ENCODE measurements around the gene GUCD1. TPM values are rescaled to one million over a fixed set of nuclear protein-coding genes. Genes with fewer than 3 reads are reported as not detected.
"Not testable (repeated sequence)": the region's sequence is repeated elsewhere in the genome, so short reads cannot be mapped to it uniquely, and the experiment has no call there.

GUCD1 gene
- total RNA-seq, 1 donor from 2014 or later: 267 TPM

DNA sequence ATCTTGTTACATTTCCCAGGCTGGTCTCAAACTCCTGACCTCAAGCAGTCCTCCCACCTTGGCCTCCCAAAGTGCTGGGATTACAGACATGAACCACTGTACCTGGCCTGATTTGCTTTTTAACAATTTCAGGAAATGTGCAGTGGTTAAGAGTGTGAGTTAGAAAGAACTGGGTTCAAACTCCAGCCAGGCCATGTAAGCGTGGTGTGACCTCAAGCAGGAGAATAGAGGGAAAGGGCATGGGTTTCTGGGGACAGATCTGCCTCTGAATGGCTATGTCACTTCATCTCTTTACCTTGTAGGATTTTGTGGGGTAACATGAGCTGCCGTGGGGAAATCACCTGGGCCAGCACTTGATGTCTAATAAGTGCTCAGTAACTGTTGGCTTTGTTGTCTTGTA, 10.1 kb upstream of the GUCD1 start:
- no peak for DNase-seq (ENCODE audit: low read depth, low spot score)

DNA sequence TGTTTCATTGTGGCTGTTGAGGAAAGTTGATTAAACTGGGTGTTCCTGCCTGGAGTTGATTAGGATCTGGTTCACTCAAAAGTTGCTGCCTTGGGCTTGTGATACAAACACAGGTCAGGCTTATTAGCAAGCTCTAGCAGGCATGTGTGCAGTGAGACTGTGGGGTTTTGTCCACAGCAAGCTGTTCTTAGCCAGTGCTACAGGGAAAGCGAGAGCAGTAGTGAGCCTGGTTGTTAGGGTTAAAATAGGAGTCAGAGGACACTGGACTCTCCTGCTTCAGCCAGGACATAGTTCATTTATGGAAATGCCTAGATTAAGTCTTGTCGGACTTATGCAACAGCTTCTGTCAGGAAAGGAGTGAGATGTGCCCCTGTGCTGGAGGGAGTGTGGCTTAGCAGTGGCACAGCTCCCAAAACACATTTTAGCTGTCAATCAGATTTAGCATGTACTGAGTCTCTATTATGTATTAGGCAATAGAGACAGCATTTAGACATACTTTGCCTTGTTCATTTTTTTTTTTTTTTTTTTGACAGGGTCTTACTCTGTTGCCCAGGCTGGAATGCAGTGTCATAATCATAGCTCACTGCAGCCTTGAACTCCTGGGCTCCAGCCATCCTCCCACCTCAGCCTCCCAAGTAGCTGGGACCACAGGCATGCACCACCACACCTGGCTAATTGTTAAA, 9.6 kb upstream of the GUCD1 start:
- no peak for DNase-seq (ENCODE audit: low read depth, low spot score)

DNA sequence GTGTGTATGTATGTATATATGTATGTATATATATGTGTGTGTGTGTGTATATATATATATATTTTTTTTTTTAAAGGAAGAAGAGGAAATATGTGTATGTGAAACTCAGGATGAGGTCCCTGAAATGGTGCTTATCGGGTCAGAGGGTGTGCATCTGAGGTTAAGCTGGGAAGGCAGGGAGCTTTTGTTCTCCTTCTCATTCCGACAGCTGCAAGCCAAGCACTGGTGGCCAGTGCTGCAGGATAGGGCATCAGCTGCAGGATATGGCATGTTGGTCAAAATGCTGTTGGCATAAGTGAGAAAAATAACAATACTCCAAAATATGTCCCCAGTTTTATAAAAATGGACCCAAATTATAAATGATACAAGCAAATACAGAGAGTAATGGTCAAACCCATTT, 8.3 kb upstream of the GUCD1 start:
- no peak for DNase-seq (ENCODE audit: low read depth, low spot score)

DNA sequence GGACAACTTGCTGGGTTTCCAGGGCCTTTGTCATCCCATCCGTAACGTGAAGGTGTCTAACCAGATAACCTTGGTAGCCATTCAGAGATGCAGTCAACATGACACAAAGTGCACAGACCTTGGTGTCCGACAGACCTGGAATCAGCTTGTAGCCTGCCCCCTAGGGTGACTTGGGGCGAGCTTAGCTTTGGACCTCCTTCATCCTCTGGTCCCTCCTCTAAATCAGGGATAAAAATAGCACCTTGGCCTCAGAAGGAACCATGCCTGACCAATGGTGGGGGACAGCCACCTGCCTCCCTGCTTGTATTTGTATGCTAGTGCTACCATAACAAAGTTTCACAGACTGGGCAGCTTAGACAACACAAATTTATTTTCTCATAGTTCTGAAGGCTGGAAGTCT, 4.5 kb upstream of the GUCD1 start:
- DNase-seq (ENCODE audit: low read depth, low spot score): no peak

DNA sequence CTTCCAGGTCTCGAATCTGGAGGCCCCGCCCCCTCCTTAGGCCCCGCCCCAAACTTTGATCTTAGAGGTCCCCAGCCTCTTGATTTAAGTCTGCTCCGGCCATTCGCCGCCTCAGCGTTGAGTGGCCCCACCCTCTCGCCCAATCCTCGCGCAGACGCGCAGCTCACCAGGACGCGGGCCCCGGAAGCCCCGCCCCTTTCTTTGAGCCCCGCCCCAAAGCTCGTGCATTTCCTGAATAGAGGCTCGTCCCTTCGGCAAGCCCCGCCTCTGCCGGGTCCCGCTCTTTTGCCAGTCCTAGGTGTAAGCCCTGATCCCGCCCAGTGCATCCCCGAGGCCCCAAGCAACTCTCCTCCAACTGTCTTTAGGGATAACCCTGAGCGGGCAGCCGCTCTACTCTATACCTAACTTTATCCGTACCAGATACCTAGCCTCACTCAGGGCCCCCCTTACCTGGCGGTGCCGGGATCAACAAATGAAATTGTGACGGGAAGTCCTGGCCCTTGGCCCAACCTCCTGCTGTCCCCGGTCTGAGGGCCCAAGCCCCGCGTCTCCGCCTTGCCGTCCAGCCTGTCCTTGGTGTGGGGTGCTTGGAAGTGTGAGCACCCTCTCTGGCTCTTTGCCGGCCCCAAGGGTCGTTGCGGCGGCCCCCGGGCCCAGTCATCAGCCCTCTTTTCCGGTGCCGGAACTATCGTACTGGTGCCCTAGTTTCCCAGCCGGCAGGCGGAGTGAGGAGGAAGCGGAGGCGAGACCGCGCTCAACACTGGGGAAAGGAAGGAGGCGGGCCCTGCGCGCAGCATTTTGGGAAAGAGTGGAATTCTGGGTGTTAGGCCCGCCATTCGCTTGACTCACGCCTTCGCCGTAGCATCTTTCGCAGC, 464 bp upstream of the GUCD1 start, which contains the start of gene SNRPD3:
TSS of gene SNRPD3 (plus strand) at position 835 of the 875 bp plus-strand sequence. CDS start 1,676 bp downstream, outside the sequence.
- peak; percentile 94 for DNase-seq (ENCODE audit: low read depth, low spot score)

DNA sequence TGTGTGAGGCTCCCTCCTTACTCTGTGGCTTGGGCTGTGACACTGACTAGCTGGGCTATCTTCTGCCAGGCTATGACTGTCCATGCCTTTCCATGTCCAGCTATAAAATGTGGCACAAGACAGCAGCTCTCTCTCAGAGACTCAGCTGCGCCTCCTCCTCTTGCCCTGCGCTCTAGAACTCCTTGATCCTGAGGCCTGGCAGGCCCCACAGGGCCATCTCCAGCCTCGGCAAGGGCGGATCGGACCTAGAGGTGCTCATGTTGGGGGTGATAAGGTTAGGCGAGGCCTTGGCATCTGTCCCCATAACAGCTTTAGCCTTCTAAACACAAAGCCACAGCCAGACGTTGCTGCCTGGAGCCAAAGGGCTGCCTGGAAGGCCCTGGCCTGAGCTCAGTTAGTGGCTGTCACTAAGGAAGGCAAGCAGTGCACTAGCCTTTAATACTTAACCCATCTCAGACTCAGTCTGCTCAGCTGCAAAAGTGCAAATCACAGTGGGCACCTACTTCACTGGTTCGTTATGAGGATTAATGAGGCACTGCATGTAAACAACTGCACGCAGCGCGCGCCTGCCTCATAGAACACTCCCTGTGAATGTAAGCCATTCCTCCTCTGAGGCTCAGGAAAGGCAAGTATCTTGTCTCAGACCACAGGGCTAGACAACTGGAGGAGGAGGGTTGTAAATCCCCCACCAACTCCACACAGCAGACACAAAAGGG, 1.2 kb downstream of the GUCD1 start:
- no peak for DNase-seq (ENCODE audit: low read depth, low spot score)

DNA sequence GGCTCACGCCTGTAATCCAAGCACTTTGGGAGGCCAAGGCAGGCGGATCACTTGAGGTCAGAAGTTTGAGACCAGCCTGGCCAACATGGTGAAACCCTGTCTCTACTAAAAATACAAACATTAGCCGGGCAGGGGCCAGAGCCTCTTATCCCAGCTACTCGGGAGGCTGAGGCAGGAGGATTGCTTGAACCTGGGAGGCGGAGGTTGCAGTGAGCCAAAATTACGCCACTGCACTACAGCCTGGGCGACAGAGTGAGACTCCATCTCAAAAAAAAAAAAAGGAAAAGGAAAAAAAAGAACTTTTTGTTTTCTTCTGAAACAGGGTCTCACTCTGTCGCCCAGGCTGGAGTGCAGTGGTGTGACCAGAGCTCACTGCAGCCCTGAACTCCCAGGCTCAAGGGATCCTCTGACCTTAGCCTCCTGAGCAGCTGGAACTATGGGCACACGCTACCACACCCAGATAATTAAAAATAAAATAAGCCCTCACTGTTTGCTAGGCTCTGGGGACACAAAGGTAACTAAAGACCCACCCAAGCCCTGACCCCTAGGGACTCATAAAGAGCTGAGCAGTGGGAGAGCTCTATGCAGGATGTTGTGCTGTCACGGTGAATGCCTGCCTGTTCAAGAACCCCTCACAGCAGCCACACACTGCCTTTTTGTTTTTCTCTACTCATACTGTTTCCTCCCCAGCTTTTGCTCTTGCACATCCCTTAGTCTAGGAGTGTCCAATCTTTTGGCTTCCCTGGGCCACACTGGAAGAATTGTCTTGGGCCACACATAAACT, 2.2 kb downstream of the GUCD1 start:
- not testable (repeated sequence) for DNase-seq (ENCODE audit: low read depth, low spot score)

DNA sequence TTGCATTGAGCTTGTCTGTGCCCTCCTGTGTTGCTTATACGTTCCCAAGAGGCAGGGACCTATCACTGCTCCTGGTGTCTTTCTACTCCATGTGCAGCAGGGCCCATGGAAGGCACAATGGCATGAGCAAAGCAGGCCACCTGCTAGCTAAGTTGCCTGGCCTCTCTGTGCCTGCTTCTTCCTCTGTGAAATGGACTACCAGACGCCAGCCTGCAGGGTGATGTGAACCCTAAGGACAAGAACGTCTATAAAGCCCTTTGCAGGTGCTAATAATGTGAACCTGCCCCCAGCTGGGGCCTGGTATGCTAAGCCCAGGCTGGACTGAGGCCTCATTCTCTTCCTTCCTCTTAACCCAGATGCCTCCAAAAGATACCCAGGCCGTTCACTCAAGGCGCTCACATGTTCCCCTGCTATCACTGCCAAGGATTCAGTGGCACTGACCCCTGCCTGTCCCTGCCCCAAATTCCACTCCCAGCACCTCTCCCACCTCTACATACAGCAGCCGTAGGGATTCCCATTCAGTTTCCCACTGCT, 4.0 kb downstream of the GUCD1 start:
- DNase-seq (ENCODE audit: low read depth, low spot score): no peak

DNA sequence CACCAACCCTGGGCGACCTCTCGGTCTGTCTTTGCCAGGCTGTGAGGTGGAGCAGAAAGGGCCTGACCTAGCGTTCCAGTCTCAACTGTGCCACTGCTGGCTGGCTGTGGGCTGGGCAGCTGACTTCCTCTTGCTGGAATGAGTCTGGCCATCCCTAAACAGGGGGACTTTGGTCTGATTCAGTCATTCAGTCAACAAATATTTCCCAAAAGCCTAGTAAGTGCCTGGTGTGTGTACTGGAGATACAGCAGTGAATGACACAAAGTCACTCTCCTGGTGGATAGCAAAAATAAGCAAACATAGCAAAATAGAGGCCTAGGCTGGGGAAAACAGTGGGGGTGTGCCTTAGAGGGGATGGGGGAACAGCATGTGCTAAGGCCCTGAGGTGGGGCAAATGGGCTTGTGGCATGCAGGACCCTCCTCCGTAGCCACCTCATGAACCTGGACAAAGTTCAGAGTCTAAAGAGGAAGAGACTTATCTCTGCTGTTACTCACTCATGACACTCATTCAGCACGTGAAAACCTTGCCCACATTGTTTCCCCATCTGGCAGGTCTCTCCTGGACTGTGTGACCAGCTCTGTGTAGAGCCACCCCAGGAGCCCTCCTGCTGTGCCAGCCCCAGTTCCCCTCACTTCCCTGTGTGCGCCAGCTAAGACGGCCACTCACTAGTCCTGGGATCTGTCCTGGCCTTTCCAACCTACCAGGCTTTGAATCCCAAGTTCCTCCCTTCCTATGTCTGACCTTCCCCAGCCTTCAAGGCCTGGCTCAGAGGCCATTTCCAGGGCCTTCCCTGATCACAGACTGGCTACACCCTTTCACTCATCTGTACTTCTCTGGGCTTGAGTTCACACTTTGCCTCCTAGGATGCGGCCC, 4.7 kb downstream of the GUCD1 start:
- DNase-seq (ENCODE audit: low read depth, low spot score): no peak

DNA sequence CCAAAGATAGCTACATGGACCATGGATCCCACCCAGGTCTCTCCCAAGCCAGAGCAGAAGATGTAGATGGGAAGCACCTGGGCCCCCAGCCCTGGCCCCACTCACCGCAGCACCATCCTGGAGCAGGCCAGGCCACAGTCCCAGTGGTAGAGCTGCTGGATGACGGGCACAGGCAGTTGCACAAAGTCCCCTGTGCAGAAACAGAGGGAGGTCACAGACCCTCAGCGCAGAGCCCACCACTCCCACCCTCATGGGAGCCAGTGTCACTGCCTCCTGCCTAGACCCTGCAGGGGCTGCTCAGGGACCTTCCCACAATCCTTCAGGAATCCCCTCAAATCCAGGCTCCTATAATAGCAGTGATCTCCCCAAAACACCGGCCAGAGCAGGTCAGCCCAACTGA, 6.1 kb downstream of the GUCD1 start:
- no peak for DNase-seq (ENCODE audit: low read depth, low spot score)

DNA sequence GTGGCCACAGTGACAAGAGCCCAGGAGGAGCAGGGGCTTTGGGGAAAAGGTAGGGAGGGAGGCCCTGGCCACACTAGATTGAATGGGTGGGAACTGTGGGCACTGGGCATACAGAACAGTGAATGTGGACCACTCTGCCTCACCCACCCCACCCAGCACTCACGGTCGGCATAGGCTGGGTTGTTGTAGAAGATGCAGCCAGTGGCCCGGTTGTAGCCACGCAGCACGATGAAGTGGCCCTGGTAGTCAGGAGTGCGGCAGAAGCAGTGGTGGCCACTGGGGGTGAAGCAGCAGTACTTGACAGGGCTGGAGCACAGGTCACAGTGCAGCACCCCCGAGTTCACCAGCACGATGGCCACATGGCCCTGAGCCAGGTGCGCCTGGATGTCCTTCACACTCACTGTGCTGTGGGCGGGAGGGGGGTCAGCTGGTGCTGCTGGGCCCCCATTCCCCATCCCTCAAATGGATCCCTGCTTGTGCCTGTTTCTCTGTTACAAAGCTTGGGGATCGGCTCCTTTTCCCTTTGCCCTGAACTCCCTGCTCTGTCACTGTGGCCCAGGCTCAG, 11.2 kb downstream of the GUCD1 start:
- no peak for DNase-seq (ENCODE audit: low read depth, low spot score)

DNA sequence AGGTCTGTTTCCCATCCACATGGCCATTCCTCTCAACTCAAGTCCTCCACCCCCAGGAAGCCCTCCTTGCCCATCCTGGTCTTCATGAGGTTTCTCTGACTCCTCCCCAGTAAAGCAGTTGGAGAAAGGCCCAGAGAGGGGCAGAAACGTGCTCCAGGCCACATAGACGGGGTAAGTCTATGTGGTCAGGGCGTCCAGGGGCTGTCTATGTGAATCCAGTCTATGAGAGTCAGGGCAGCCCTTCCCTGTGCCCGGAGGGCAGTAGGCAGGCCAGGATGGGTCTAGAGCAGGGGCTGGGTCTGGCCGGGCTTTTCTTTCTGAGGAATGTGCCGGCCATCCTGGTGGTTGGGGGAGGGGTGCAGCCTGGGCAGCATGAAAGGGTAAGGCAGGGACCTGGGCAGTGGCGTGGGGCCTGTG, 11.7 kb downstream of the GUCD1 start:
- DNase-seq (ENCODE audit: low read depth, low spot score): no peak

DNA sequence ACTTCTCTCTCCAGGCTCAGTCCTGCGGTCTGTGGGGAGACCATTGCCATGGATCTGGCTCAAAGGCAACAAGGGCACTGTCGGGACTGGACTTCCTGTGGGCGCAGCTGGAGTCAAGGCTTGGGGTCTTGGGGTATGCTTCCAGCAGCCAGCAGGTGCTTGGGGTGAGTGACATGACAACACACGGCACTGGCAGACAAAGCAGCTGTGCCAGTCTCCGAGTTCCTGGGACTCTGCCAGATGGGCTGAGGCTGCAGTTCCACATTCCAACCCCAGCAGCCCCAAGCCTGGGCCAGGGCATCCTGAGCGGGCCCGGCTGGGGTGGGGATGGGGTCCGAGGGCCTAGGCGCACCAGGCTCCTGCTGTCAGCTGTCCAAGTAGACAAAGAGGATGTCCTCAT, 12.3 kb downstream of the GUCD1 start:
- DNase-seq (ENCODE audit: low read depth, low spot score): no peak

DNA sequence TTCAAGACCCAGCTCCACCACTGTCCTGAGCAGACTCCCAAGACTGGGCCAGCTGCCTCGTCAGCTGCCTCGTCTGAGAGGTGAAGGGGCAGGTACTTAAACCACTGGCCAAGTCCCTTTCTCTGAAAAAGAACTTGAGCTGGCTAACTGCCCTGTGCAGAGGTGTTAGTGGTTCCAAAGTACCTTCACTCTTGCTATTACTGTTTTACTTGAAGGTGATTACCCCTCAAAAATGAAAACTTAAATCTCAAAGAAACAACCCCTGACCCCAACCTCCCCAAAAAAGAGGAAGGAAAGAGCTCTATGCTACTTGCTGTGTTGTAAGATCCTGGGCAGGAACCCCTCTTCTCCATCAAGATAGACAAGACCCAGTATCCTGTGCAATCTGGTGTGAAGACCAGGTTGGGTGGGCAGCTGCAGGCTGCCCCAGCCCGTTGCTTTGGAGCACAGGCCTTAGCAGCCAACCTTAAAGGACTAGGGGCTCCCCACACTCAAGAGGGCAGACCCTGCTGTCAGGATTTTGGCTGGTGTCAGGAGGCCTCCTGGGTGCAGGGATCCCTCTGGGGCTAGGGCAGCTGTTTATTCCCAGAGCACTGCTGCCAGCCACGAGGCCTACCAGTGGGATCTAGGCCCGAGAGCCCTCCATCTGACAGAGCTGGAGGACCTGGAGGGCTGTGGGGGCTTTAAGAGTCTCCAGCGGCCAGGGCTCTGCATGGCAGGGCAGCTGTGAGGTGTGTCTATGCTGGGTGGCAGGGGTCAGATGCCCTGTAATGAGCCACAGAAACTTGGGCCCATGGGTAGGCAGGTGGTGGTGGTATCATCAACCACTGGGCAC, 13.0 kb downstream of the GUCD1 start:
- DNase-seq (ENCODE audit: low read depth, low spot score): no peak

DNA sequence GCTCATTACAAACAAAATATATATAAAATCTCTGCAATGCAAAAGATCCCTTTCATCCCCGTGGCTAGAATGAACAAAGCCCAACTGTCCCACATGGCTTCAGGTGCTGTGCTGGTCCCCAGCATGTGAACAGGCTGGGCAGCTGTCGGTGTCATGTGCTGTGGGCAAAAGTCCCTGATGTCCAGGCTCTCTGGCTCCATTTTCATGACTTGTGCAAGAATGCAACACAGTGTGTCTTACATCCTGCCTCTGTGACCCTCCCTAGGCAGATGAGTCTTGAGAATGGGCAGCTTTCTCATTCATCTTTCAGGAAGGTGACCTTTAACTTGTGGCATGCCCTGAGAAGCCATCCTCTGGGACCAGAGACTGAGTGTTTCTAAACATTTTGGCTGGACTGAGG, 14.5 kb downstream of the GUCD1 start:
- DNase-seq (ENCODE audit: low read depth, low spot score): no peak

DNA sequence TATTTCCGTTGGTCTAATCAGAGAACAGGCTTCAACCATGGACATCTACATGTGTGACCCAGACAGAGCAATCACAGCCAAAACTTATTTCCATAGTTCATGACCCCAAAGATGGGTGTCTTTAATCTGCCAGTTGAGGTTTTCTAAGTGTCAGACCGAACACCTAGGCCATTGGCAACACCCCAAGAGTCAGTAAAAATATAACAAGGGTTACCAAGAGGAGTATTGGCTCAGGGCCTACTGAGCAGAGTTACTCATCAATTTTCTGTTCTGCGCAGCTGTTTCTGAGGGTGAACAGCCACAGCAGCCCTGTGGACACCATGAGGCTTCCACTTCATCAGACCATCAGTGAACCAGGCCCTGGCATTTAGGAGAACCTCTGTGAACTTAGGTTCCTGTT, 18.8 kb downstream of the GUCD1 start:
- DNase-seq (ENCODE audit: low read depth, low spot score): no peak

DNA sequence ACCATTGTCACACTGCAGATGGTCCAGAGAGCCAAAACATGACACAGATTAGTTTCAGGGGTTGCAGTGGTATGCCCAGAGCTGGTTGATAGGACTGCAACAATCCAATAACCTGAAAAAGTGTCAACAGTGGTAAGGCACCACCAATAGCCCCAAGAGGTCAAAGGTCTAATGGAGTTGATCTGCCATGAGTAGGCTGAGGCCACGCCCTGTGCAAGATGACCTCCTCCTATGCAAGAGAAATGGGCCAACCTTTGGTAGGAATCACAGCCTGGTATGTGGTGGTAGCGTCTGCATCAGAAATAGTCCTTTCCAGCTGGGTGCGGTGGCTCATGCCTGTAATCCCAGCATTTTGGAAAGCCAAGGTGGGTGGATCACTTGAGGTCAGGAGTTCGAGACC, 19.6 kb downstream of the GUCD1 start:
- DNase-seq (ENCODE audit: low read depth, low spot score): no peak

DNA sequence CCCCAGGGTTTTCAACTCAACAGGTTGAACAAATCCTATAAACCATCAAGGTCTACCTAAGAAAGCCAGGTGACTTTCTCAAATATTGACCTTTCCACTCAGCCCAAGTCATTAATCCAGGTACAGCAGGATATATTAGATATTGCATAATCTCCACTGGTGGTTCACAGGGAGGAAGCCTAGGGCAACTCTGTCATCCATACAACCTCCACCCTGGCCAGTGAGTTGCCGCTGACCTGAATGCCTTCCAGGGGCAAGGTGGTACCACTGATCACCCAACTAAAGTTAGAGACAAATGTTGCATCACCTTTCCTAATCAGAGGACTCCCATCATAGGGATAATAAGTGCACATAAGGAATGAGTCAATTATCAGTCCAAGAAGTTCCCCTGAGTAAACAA, 22.9 kb downstream of the GUCD1 start:
- no peak for DNase-seq (ENCODE audit: low read depth, low spot score)

DNA sequence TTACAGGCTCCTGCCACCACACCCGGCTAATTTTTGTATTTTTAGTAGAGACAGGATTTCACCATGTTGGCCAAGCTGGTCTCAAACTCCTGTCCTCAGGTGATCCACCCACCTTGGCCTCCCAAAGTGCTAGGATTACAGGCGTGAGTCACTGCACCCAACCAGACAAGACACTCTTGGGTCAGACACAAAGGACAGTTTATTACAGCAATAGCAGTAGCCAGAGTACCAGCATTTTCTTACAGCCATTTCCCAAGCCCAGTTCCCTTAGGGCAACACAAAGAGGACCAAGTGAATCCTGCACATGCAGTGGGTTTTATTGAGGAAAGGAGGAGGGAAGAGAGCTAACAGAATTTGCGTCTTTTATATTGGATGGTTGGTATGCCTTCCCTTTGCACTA, 24.0 kb downstream of the GUCD1 start:
- DNase-seq (ENCODE audit: low read depth, low spot score): not testable (repeated sequence)

Measured in pulmonary artery endothelial cell (primary cell).